ENCODE results near the gene LY6G5C. TPM values are rescaled to one million over a fixed set of nuclear protein-coding genes. Genes with fewer than 3 reads are reported as not detected.

LY6G5C gene
- total and polyA plus RNA-seq, 2 of the 13 experiments (the other 11 are each of a cell fraction or from before 2014, with no cell fraction given): 0.33 to 0.55 TPM

- TF ChIP-seq HMGXB3 (CRISPR knock-in tag; IDR thresholded peaks at IDR 0.05; ENCODE audit: borderline replicate concordance) (no peak; the same call in 1 of the 2 replicates), SALL2 (CRISPR knock-in tag; IDR thresholded peaks at IDR 0.05) (peak; percentile 85; the same call in 1 of the 2 replicates), MTF1 (CRISPR knock-in tag; IDR thresholded peaks at IDR 0.05) (no peak), PRPF4 (IDR thresholded peaks at IDR 0.05; ENCODE audit: low read depth, low read length, poor library complexity, severe bottlenecking) (peak; percentile 50), PCBP2 (optimal IDR thresholded peaks at IDR 0.05; ENCODE audit: low read depth, low read length, poor library complexity, severe bottlenecking) (no peak), NFATC3 (CRISPR knock-in tag; IDR thresholded peaks at IDR 0.05) (0 out of 2 replicates have a peak, but pooled peaks have one; percentile 4), ZNF30 (CRISPR knock-in tag; IDR thresholded peaks at IDR 0.05) (no peak), SNAI1 (CRISPR knock-in tag; IDR thresholded peaks at IDR 0.05; ENCODE audit: borderline replicate concordance) (no peak; the same call in 1 of the 2 replicates), ZNF441 (CRISPR knock-in tag; IDR thresholded peaks at IDR 0.05; ENCODE audit: borderline replicate concordance) (no peak), MAZ (IDR thresholded peaks at IDR 0.05; ENCODE audit: borderline replicate concordance, low read depth, low read length) (0 out of 2 replicates have a peak, but pooled peaks have one; percentile 9), MAZ (CRISPR knock-in tag; IDR thresholded peaks at IDR 0.05; ENCODE audit: low read depth) (peak; percentile 71; the same call in 1 of the 2 replicates), PLSCR1 (CRISPR knock-in tag; IDR thresholded peaks at IDR 0.05; ENCODE audit: borderline replicate concordance) (no peak), ZNF501 (CRISPR knock-in tag; IDR thresholded peaks at IDR 0.05) (peak; percentile 92), ZNF546 (CRISPR knock-in tag; conservative IDR thresholded peaks at IDR 0.05) (no peak), ATF3 (CRISPR knock-in tag; IDR thresholded peaks at IDR 0.05) (no peak), JUND (CRISPR knock-in tag; IDR thresholded peaks at IDR 0.05) (no peak; the same call in 1 of the 2 replicates), ATF1 (CRISPR knock-in tag; IDR thresholded peaks at IDR 0.05) (no peak), ZBTB8A (CRISPR knock-in tag; IDR thresholded peaks at IDR 0.05; ENCODE audit: borderline replicate concordance, low read depth) (no peak), ARNT2 (CRISPR knock-in tag; IDR thresholded peaks at IDR 0.05; ENCODE audit: low read depth) (peak; percentile 78; the same call in 1 of the 2 replicates), ZNF326 (CRISPR knock-in tag; IDR thresholded peaks at IDR 0.05; ENCODE audit: borderline replicate concordance) (no peak), SRSF1 (optimal IDR thresholded peaks at IDR 0.05; ENCODE audit: low read depth, low read length) (peak; percentile 92), TOE1 (CRISPR knock-in tag; IDR thresholded peaks at IDR 0.05) (no peak)
- TF ChIP-seq, protein P1, sequence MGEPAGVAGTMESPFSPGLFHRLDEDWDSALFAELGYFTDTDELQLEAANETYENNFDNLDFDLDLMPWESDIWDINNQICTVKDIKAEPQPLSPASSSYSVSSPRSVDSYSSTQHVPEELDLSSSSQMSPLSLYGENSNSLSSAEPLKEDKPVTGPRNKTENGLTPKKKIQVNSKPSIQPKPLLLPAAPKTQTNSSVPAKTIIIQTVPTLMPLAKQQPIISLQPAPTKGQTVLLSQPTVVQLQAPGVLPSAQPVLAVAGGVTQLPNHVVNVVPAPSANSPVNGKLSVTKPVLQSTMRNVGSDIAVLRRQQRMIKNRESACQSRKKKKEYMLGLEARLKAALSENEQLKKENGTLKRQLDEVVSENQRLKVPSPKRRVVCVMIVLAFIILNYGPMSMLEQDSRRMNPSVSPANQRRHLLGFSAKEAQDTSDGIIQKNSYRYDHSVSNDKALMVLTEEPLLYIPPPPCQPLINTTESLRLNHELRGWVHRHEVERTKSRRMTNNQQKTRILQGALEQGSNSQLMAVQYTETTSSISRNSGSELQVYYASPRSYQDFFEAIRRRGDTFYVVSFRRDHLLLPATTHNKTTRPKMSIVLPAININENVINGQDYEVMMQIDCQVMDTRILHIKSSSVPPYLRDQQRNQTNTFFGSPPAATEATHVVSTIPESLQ (CRISPR knock-in tag; conservative IDR thresholded peaks at IDR 0.05): no peak
Observed at GRCh38 chr6:31729979-31730630, 49.2 kb upstream of the LY6G5C start (continued).
